MCF 10A (cell line): ENCODE measurements around the gene ZMYM3. TPM values are rescaled to one million over a fixed set of nuclear protein-coding genes. Genes with fewer than 3 reads are reported as not detected.

Source experiments
- BruUV-seq: library from RNA; stranded (reverse); fragments of 400-500 nt; replicated peaks from 2 replicates; lab custom pipeline; 2021; lab: Mats Ljungman, UMichigan
- CTCF ChIA-PET: fragments of 300-600 bp; sonication (Branson Sonifier 250); formaldehyde crosslinking; extraction: SDS; loops from one replicate; lab custom pipeline; 2021; ENCODE audit warnings: antibody characterized with exemption, inconsistent platforms; lab: Yijun Ruan, JAX
- POLR2A ChIA-PET: fragments of 300-600, 350-650 bp; sonication (Branson Sonifier 250); formaldehyde crosslinking; extraction: SDS; loops from one replicate; lab custom pipeline; 2020; ENCODE audit warnings: antibody characterized with exemption, inconsistent platforms; lab: Yijun Ruan, JAX
- DNase-seq: peaks from one replicate; pipeline ENCODE4 v3.0.0-alpha.2; 2018; ENCODE audit not compliant: unreplicated experiment
- H3K27ac Mint-ChIP-seq: one replicate; pipeline ENCODE4 v1.8.0; 2022; ENCODE audit warnings: mild to moderate bottlenecking, low read depth, mixed read lengths; ENCODE audit not compliant: unreplicated experiment
- H3K27me3 Mint-ChIP-seq: one replicate; pipeline ENCODE4 v1.8.0; 2022; ENCODE audit warnings: mixed read lengths; ENCODE audit not compliant: insufficient read depth, unreplicated experiment
- H3K36me3 Mint-ChIP-seq: one replicate; pipeline ENCODE4 v1.8.0; 2022; ENCODE audit warnings: mild to moderate bottlenecking, moderate library complexity, mixed read lengths; ENCODE audit not compliant: insufficient read depth, unreplicated experiment
- H3K4me1 Mint-ChIP-seq: one replicate; pipeline ENCODE4 v1.8.0; 2022; ENCODE audit warnings: mixed read lengths; ENCODE audit not compliant: insufficient read depth, unreplicated experiment
- H3K4me3 Mint-ChIP-seq: one replicate; pipeline ENCODE4 v1.8.0; 2022; ENCODE audit warnings: mild to moderate bottlenecking, moderate library complexity, mixed read lengths; ENCODE audit not compliant: unreplicated experiment
- H3K9me3 Mint-ChIP-seq: one replicate; pipeline ENCODE4 v1.8.0; 2022; ENCODE audit warnings: mixed read lengths; ENCODE audit not compliant: unreplicated experiment
- intact Hi-C: fragments of 100-400 bp; cut with micrococcal nuclease; formaldehyde crosslinking; loops from 2 replicates; pipeline ENCODE4 v1.14.1; 2022
- total RNA-seq: library from RNA; stranded (reverse); gene quantifications from 2 replicates; pipeline ENCODE4 v1.2.3, GENCODE V29; 2022
- TF ChIP-seq, protein P1 (sequence below): fragments of 200-600 bp; IDR thresholded peaks from one replicate; pipeline ENCODE4 v1.8.0; 2022; ENCODE audit warnings: antibody characterized with exemption, mild to moderate bottlenecking; ENCODE audit not compliant: unreplicated experiment

ZMYM3 gene
- total RNA-seq, 1 experiment from 2014 or later: 8.4 TPM

DNA sequence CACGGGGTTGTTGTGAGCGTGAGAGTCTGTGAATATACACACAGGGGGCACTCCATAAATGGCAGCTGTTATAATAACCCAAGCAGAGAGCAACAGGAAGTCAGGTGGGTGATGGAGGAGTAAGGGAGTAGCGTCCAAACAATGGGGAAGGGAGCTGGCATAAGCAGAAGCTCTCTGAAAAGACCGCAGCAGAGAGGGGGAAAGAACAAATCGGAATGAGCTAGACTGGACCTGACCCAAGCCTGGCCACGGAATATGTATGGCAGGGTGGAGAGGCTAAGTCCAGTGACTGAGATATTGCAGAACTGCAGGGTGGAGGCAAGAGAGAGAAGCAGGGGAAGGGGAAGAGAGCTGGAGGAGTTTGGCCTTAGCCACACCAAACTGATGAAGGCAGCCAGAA lies 37.5 kb downstream of the ZMYM3 start:
- Mint-ChIP-seq H3K4me1 (no peaks in the 10 kb centered on the region), H3K27ac (no peak overlapping the region), H3K9me3 (no peaks in the 10 kb centered on the region), H3K27me3 (peaks cover 53% of the 10 kb centered on the region), H3K4me3 (no peak overlapping the region), H3K36me3 (no peaks in the 10 kb centered on the region)
- POLR2A ChIA-PET: interaction anchor here (0.8 kb wide), 1 partner anchor 64 kb away, joined by 4 read pairs; no protein-coding TSS in a partner anchor
- intact Hi-C loops: no loop called here
- no peak for DNase-seq
- no TSS peak for BruUV-seq
- TF ChIP-seq, protein P1, sequence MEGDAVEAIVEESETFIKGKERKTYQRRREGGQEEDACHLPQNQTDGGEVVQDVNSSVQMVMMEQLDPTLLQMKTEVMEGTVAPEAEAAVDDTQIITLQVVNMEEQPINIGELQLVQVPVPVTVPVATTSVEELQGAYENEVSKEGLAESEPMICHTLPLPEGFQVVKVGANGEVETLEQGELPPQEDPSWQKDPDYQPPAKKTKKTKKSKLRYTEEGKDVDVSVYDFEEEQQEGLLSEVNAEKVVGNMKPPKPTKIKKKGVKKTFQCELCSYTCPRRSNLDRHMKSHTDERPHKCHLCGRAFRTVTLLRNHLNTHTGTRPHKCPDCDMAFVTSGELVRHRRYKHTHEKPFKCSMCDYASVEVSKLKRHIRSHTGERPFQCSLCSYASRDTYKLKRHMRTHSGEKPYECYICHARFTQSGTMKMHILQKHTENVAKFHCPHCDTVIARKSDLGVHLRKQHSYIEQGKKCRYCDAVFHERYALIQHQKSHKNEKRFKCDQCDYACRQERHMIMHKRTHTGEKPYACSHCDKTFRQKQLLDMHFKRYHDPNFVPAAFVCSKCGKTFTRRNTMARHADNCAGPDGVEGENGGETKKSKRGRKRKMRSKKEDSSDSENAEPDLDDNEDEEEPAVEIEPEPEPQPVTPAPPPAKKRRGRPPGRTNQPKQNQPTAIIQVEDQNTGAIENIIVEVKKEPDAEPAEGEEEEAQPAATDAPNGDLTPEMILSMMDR: no peak
- CTCF ChIA-PET: interaction anchor here (0.5 to 0.6 kb wide), 2 partner anchors 139 to 1018 kb away, joined by 3 read pairs; no protein-coding TSS in a partner anchor

DNA sequence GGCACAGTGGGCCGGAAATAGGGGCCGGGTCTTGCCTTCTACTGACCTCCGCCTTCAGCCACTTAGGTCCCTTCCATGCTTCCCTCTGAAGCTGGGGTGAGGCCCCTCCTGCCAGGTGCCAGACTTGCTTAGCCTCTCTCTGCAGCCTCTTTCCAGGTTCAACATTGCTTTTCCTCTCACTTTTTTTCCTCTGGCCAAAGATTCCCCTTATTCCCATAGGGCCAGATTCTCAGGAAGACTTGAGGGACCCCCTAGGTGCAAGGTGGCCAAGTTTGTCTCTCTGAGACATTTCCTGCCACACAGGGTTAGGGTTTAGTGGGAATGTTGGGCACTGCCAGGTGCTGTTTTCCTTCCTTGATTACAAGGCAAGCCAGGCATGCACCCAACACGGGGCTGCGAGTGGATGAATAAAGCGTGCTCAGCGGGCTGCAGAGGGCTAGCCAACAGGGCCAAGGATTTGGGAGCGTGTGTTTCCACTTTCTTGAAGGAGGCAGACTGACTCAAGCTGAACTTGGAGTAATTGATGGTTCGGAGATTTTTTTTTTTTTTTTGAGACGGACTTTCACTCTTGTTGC lies 38.5 kb downstream of the ZMYM3 start:
- no peak overlapping the region for H3K27ac Mint-ChIP-seq
- CTCF ChIA-PET: no interaction called here

GRCh38 chrX:71214604-71215337 lies 39.2 kb downstream of the ZMYM3 start:
- H3K36me3 Mint-ChIP-seq: no peaks in the 10 kb centered on the region
- ChIA-PET CTCF (interaction anchor here (1.2 kb wide), 1 partner anchor 40 kb away, joined by 6 read pairs; the partner anchor contains the start of gene ZMYM3), POLR2A (no interaction called here)
- BruUV-seq: no TSS peak
- TF ChIP-seq, protein P1: no peak
- peaks cover 69% of the 10 kb centered on the region for H3K27me3 Mint-ChIP-seq
- DNase-seq: no peak
- H3K27ac Mint-ChIP-seq: no peak overlapping the region
- intact Hi-C loops: no loop called here
- H3K4me3 Mint-ChIP-seq: no peak overlapping the region
- H3K9me3 Mint-ChIP-seq: no peaks in the 10 kb centered on the region
- no peaks in the 10 kb centered on the region for H3K4me1 Mint-ChIP-seq

More for the DNA sequence above, 38.5 kb downstream of the ZMYM3 start:
- H3K36me3 Mint-ChIP-seq: no peaks in the 10 kb centered on the region
- intact Hi-C loops: no loop called here
- peaks cover 62% of the 10 kb centered on the region for H3K27me3 Mint-ChIP-seq
- BruUV-seq: no TSS peak
- no peak for DNase-seq
- POLR2A ChIA-PET: interaction anchor here (0.7 kb wide), 1 partner anchor 216 kb away, joined by 4 read pairs; no protein-coding TSS in a partner anchor
- no peaks in the 10 kb centered on the region for H3K4me1 Mint-ChIP-seq
- H3K9me3 Mint-ChIP-seq: no peaks in the 10 kb centered on the region
- H3K4me3 Mint-ChIP-seq: no peak overlapping the region
- TF ChIP-seq, protein P1: no peak

DNA sequence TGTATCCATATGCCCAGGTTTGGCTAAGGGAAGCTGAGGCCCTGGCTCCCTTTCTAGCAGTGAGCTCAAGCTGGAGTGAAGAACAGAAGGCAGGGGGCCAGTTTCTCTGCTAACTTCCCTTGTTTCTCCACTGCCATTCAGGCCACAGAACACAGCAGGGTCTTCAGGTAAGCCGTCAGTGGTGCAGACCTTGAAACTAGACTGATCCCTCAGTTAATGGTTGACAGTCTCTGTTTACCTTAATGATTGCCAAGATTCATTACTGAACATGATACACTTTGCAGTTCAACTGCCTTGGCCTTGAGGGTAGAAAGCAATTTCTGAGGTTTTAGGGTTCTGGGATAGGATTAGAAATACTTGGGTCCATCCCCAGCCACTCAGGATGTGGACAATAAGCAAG lies 39.8 kb downstream of the ZMYM3 start:
- Mint-ChIP-seq H3K4me1 (no peaks in the 10 kb centered on the region), H3K4me3 (no peak overlapping the region), H3K36me3 (no peaks in the 10 kb centered on the region), H3K27me3 (peaks cover 75% of the 10 kb centered on the region), H3K27ac (no peak overlapping the region), H3K9me3 (no peaks in the 10 kb centered on the region)
- CTCF ChIA-PET: interaction anchor here (1.2 kb wide), 1 partner anchor 40 kb away, joined by 6 read pairs; the partner anchor contains the start of gene ZMYM3
- POLR2A ChIA-PET: no interaction called here
- no TSS peak for BruUV-seq
- TF ChIP-seq, protein P1: no peak
- intact Hi-C loops: no loop called here
- DNase-seq: no peak
